ENCODE results near the gene TMEM92. TPM values are rescaled to one million over a fixed set of nuclear protein-coding genes. Genes with fewer than 3 reads are reported as not detected.

TMEM92 gene
- total RNA-seq, 1 experiment from 2014 or later = 1.5 TPM

DNA sequence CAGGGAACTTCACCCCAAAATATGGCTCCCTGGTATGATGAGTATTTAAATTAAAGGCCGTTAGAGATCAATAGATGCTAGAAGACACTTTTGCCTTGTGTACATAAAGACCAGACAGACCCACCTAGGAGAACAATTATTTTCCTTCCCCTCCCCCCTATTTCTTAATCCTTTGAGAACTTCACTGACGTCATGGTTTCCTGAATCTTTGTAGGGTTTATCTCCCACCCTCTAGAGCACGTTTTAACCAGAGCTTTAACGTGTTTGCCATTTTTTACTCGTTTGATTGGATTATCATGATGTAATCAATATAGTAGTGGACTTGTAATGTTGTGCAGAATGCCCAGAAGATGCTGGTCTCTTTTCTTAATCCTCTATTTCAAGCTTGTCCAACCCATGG lies 48.8 kb downstream of the TMEM92 start:
- no peak overlapping the region for H3K27ac Mint-ChIP-seq (ENCODE audit: low read depth, unreplicated experiment)

DNA sequence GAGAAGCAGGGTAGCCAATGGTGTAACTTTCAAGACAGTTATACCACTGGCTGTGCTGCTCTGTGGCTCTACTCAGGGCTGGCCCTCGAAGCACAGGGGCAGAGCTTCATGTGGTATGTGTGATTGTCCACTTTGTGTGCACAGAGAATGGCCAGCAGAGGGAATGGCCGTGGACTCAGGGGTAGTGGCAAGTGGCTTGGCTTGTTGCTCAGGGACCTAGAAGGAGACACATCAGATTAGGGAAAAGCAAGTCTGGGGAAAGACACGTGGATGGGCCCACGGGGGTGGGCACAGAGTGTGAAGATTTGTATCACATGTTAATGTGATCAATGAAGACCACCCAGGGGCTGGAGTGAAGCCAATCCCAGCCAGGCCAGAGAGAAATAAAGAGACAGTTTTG lies 51.6 kb downstream of the TMEM92 start:
- H3K4me3 Mint-ChIP-seq (ENCODE audit: unreplicated experiment) = no peak overlapping the region
- CTCF ChIA-PET = interaction anchor here (0.5 kb wide), 1 partner anchor 72 kb away, joined by 3 read pairs; no protein-coding TSS in a partner anchor
- intact Hi-C loops (cut with micrococcal nuclease) = no loop called here
- TF ChIP-seq, protein P1, sequence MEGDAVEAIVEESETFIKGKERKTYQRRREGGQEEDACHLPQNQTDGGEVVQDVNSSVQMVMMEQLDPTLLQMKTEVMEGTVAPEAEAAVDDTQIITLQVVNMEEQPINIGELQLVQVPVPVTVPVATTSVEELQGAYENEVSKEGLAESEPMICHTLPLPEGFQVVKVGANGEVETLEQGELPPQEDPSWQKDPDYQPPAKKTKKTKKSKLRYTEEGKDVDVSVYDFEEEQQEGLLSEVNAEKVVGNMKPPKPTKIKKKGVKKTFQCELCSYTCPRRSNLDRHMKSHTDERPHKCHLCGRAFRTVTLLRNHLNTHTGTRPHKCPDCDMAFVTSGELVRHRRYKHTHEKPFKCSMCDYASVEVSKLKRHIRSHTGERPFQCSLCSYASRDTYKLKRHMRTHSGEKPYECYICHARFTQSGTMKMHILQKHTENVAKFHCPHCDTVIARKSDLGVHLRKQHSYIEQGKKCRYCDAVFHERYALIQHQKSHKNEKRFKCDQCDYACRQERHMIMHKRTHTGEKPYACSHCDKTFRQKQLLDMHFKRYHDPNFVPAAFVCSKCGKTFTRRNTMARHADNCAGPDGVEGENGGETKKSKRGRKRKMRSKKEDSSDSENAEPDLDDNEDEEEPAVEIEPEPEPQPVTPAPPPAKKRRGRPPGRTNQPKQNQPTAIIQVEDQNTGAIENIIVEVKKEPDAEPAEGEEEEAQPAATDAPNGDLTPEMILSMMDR (IDR thresholded peaks at IDR 0.05; ENCODE audit: unreplicated experiment) = no peak
- POLR2A ChIA-PET = no interaction called here
- H3K27me3 Mint-ChIP-seq (ENCODE audit: insufficient read depth, unreplicated experiment) = no peaks in the 10 kb centered on the region
- no peaks in the 10 kb centered on the region for H3K9me3 Mint-ChIP-seq (ENCODE audit: unreplicated experiment)
- no peaks in the 10 kb centered on the region for H3K36me3 Mint-ChIP-seq (ENCODE audit: insufficient read depth, unreplicated experiment)
- no peak for DNase-seq (ENCODE audit: unreplicated experiment)
- no TSS peak for BruUV-seq (replicated peaks)
- peaks cover 6% of the 10 kb centered on the region for H3K4me1 Mint-ChIP-seq (ENCODE audit: insufficient read depth, unreplicated experiment)
- H3K27ac Mint-ChIP-seq (ENCODE audit: low read depth, unreplicated experiment) = no peak overlapping the region

More for the DNA sequence above, 48.8 kb downstream of the TMEM92 start:
- DNase-seq (ENCODE audit: unreplicated experiment) = no peak
- no peaks in the 10 kb centered on the region for H3K9me3 Mint-ChIP-seq (ENCODE audit: unreplicated experiment)
- H3K4me1 Mint-ChIP-seq (ENCODE audit: insufficient read depth, unreplicated experiment) = no peaks in the 10 kb centered on the region
- ChIA-PET POLR2A (interaction anchor here (1.0 kb wide), 1 partner anchor 23 kb away, joined by 3 read pairs; the partner anchor contains the start of gene XYLT2), CTCF (interaction anchor here (1.1 to 1.2 kb wide), 2 partner anchors 9 to 26 kb away, joined by 3 to 5 read pairs; no protein-coding TSS in a partner anchor)
- H3K27me3 Mint-ChIP-seq (ENCODE audit: insufficient read depth, unreplicated experiment) = no peaks in the 10 kb centered on the region
- no peaks in the 10 kb centered on the region for H3K36me3 Mint-ChIP-seq (ENCODE audit: insufficient read depth, unreplicated experiment)
- BruUV-seq (replicated peaks) = no TSS peak
- TF ChIP-seq, protein P1 (IDR thresholded peaks at IDR 0.05; ENCODE audit: unreplicated experiment) = no peak
- no peak overlapping the region for H3K4me3 Mint-ChIP-seq (ENCODE audit: unreplicated experiment)
- intact Hi-C loops (cut with micrococcal nuclease) = no loop called here

DNA sequence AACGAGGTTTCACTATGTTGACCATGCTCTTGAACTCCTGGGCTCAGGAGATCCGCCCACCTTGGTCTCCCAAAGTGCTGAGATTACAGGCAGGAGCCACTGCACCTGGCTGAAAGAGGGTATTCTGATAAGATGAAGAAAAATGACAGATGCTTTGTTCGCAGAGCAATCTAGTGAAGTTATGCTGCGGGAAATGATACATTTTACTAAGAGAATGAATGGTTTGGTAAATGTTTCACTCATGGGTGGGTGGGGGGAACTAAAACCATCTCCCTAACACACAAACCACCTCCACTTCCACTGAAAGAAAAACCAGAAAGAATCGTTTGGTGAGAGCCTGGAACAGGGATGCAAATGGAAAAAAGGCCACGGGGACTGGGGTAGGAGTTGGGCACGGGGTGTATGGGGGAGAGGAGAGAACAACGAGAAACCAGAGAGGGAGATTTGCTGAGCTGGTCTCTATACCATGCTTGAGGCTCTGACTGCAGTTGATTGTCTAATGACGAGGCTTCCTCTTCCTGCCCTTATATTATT lies 52.6 kb downstream of the TMEM92 start:
- H3K4me3 Mint-ChIP-seq (ENCODE audit: unreplicated experiment) = no peak overlapping the region
- ChIA-PET POLR2A (no interaction called here), CTCF (no interaction called here)
- peaks cover 9% of the 10 kb centered on the region for H3K4me1 Mint-ChIP-seq (ENCODE audit: insufficient read depth, unreplicated experiment)
- TF ChIP-seq, protein P1 (IDR thresholded peaks at IDR 0.05; ENCODE audit: unreplicated experiment) = no peak
- H3K27ac Mint-ChIP-seq (ENCODE audit: low read depth, unreplicated experiment) = no peak overlapping the region
- no TSS peak for BruUV-seq (replicated peaks)
- H3K27me3 Mint-ChIP-seq (ENCODE audit: insufficient read depth, unreplicated experiment) = no peaks in the 10 kb centered on the region
- no peaks in the 10 kb centered on the region for H3K9me3 Mint-ChIP-seq (ENCODE audit: unreplicated experiment)
- intact Hi-C loops (cut with micrococcal nuclease) = no loop called here
- no peaks in the 10 kb centered on the region for H3K36me3 Mint-ChIP-seq (ENCODE audit: insufficient read depth, unreplicated experiment)
- DNase-seq (ENCODE audit: unreplicated experiment) = no peak

DNA sequence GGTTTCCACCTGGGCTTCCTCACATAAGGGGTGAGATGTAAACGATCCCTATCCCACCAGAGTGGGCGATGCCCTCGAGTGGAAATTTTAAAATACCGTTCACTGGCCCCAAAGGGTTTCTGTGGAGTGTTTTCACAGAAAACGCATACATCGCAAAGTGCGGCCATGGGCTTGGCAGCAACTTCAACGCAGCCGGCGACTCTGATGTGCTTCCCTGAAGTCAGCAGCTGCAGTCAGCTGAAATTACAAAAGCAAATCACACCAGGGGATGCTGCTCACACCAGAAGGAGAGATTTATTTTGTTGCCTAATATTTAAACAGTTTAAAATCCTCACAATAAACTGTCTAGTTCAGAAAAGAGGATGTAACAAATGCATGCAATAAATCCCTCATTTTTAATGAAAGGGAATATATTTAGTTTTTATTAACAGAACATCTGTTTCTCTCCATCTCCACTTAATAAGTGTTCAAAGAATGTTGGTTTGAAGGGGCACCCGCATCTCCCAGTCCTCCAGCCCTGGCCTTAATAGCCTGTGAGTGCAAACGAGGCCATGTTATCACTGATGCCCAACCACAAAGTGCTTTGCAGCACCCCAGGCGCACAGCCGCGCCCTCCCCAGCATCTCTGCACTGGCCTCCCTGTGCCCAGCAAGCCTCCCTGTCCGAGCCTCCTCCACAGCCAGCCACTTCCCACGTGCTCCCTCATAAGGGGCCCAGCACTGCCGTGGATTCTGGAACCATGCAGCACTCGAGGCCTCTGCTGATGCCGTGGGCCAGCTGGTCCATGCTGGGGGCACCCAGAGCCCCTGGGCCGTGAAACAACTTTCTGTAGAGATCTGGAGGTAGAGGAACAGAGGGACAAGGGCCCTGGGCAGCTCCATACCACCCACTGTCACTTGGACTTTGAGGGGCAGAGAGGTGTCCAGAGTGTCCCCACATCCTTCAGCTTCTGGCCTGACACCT lies 54.4 kb downstream of the TMEM92 start:
- H3K27me3 Mint-ChIP-seq (ENCODE audit: insufficient read depth, unreplicated experiment) = no peaks in the 10 kb centered on the region
- CTCF ChIA-PET = interaction anchor here (0.7 kb wide), 1 partner anchor 151 kb away, joined by 3 read pairs; no protein-coding TSS in a partner anchor

More for the DNA sequence above, 54.4 kb downstream of the TMEM92 start:
- TF ChIP-seq, protein P1 (IDR thresholded peaks at IDR 0.05; ENCODE audit: unreplicated experiment) = no peak
- BruUV-seq (replicated peaks) = no TSS peak
- Mint-ChIP-seq H3K4me1 (ENCODE audit: insufficient read depth, unreplicated experiment) (peaks cover 13% of the 10 kb centered on the region), H3K9me3 (ENCODE audit: unreplicated experiment) (no peaks in the 10 kb centered on the region), H3K36me3 (ENCODE audit: insufficient read depth, unreplicated experiment) (no peaks in the 10 kb centered on the region), H3K27ac (ENCODE audit: low read depth, unreplicated experiment) (no peak overlapping the region), H3K4me3 (ENCODE audit: unreplicated experiment) (no peak overlapping the region)
- DNase-seq (ENCODE audit: unreplicated experiment) = no peak
- POLR2A ChIA-PET = no interaction called here
- intact Hi-C loops (cut with micrococcal nuclease) = no loop called here

Measured in MCF 10A (cell line).